Suprapubic skin (tissue), 4 donors: Measurements from ENCODE around the gene GNB1. TPM values are rescaled to one million over a fixed set of nuclear protein-coding genes. Genes with fewer than 3 reads are reported as not detected.
A peak's percentile ranks its signal among the peaks of the same experiment; 100 is the strongest.

Experiments used
- DNase-seq, 2 donors: peaks; one replicate each; pipeline ENCODE4 v3.0.0-alpha.2; 2019; ENCODE audit warnings: low spot score in 2 of 2
- H3K27ac ChIP-seq: fragments of 200-600 bp; sonication (generic); one replicate; pipeline ENCODE4 v1.5.1; 2019
- H3K27me3 ChIP-seq: fragments of 200-600 bp; sonication (generic); one replicate; pipeline ENCODE4 v1.5.1; 2019
- H3K36me3 ChIP-seq: fragments of 200-600 bp; sonication (generic); one replicate; pipeline ENCODE4 v1.5.1; 2019
- H3K4me1 ChIP-seq: fragments of 200-600 bp; sonication (generic); one replicate; pipeline ENCODE4 v1.5.1; 2019
- H3K4me3 ChIP-seq: fragments of 200-600 bp; sonication (generic); one replicate; pipeline ENCODE4 v1.5.1; 2019; ENCODE audit warnings: mild to moderate bottlenecking
- H3K9me3 ChIP-seq: fragments of 200-600 bp; sonication (generic); one replicate; pipeline ENCODE4 v1.5.1; 2019
- CTCF ChIP-seq, 2 donors: fragments of 200-600 bp in 1 of 2; fragments of 450-650 bp in 1 of 2; sonication (generic) in 1 of 2; IDR thresholded peaks; one replicate each; pipeline ENCODE4 v1.5.1; 2016 to 2019; ENCODE audit warnings: antibody characterized with exemption in 2 of 2, mild to moderate bottlenecking in 1 of 2, moderate library complexity in 1 of 2
- EP300 ChIP-seq: sonication (generic); formaldehyde crosslinking; IDR thresholded peaks from one replicate; pipeline ENCODE4 v1.6.1; 2017; ENCODE audit warnings: antibody characterized with exemption
- POLR2A ChIP-seq, 2 donors: fragments of 450-650 bp; IDR thresholded peaks; one replicate each; pipeline ENCODE4 v1.6.1; 2017; ENCODE audit warnings: antibody characterized with exemption in 2 of 2, mild to moderate bottlenecking in 2 of 2, moderate library complexity in 2 of 2
- POLR2AphosphoS5 ChIP-seq, 3 donors: sonication (generic); formaldehyde crosslinking; IDR thresholded peaks; one replicate each; pipeline ENCODE4 v1.6.1; 2017; ENCODE audit warnings: antibody characterized with exemption in 3 of 3
- WGBS: methylation state at CpG from one replicate; pipeline ENCODE4 v1.1.5; 2018; 5-methylcytosine and 5-hydroxymethylcytosine counted together
- total RNA-seq, 4 donors: library from RNA; depleted of rRNA; stranded (reverse); fragments of >200 nt; gene quantifications; one replicate each; pipeline ENCODE4 v1.1.0, GENCODE V29; 2016

The GNB1 gene
- total RNA-seq, 4 donors from 2014 or later = 121 to 159 (median 153) TPM

- Histone ChIP-seq H3K4me3 (no peak overlapping the region), H3K4me1 (peaks cover 39% of the 10 kb centered on the region), H3K27ac (no peak overlapping the region), H3K27me3 (no peaks in the 10 kb centered on the region), H3K36me3 (no peaks in the 10 kb centered on the region), H3K9me3 (no peaks in the 10 kb centered on the region)
- 83% methylated on average over 13 of the region's 23 CpGs for WGBS
- TF ChIP-seq POLR2AphosphoS5 (IDR thresholded peaks at IDR 0.05) (no peak), POLR2A (IDR thresholded peaks at IDR 0.05) (no peak), EP300 (no peak), CTCF (IDR thresholded peaks at IDR 0.05) (no peak)
- DNase-seq = peak in 1 of 2 donors; percentile 62
These were observed 25.3 kb upstream of the GNB1 start for GRCh38 chr1:1915911-1916840.

GRCh38 chr1:1914971-1915692 lies 24.2 kb upstream of the GNB1 start, which contains the start of gene CALML6:
TSS of gene CALML6 (plus strand) at chr1:1915260. CDS start at chr1:1915281, 21 bp downstream.
- Histone ChIP-seq H3K4me1 (peaks cover 40% of the 10 kb centered on the region), H3K27me3 (no peaks in the 10 kb centered on the region), H3K27ac (no peak within 1 kb of the TSS), H3K4me3 (no peak within 1 kb of the TSS), H3K9me3 (no peaks in the 10 kb centered on the region), H3K36me3 (no peaks in the 10 kb centered on the region)
- 79% methylated on average over 8 of the region's 15 CpGs for WGBS
- peak in 1 of 2 donors; percentile 59 for DNase-seq
- no peak for TF ChIP-seq POLR2A (IDR thresholded peaks at IDR 0.05)
- TF ChIP-seq POLR2AphosphoS5 (IDR thresholded peaks at IDR 0.05) = no peak

GRCh38 chr1:1914101-1914970 lies 23.4 kb upstream of the GNB1 start:
- H3K9me3 ChIP-seq = no peaks in the 10 kb centered on the region
- TF ChIP-seq EP300 = no peak
- TF ChIP-seq POLR2AphosphoS5 (IDR thresholded peaks at IDR 0.05) = no peak
- no peak for TF ChIP-seq CTCF (IDR thresholded peaks at IDR 0.05)
- no peak for TF ChIP-seq POLR2A (IDR thresholded peaks at IDR 0.05)
- H3K4me1 ChIP-seq = peaks cover 40% of the 10 kb centered on the region
- no peak overlapping the region for H3K27ac ChIP-seq
- H3K4me3 ChIP-seq = no peak overlapping the region
- no peak for DNase-seq
- 17% methylated on average over 5 of the region's 20 CpGs for WGBS
- no peaks in the 10 kb centered on the region for H3K27me3 ChIP-seq
- H3K36me3 ChIP-seq = no peaks in the 10 kb centered on the region

- H3K36me3 ChIP-seq = no peaks in the 10 kb centered on the region
- WGBS = 85% methylated on average over 9 of the region's 13 CpGs
- H3K9me3 ChIP-seq = no peaks in the 10 kb centered on the region
- DNase-seq = peak in 1 of 2 donors; percentile 49
- TF ChIP-seq EP300 = no peak
- TF ChIP-seq CTCF (IDR thresholded peaks at IDR 0.05) = no peak
- TF ChIP-seq POLR2AphosphoS5 (IDR thresholded peaks at IDR 0.05) = no peak
- TF ChIP-seq POLR2A (IDR thresholded peaks at IDR 0.05) = no peak
- no peak overlapping the region for H3K27ac ChIP-seq
- H3K27me3 ChIP-seq = no peaks in the 10 kb centered on the region
- H3K4me1 ChIP-seq = peaks cover 48% of the 10 kb centered on the region
- H3K4me3 ChIP-seq = no peak overlapping the region
These were observed 20.6 kb upstream of the GNB1 start for GRCh38 chr1:1911350-1912041.
